Cerebellar nuclear complex (tissue), 1 donor: Measurements from ENCODE around the gene DNAJC5.

Experiments used
- DNase-seq, 2 experiments: peaks; one replicate each; lab custom pipeline; 2025; lab: John Stamatoyannopoulos, UW

DNAJC5 gene

GRCh38 chr20:63940472-63941266, 45.7 kb downstream of the DNAJC5 start:
- DNase-seq: no peak

DNA sequence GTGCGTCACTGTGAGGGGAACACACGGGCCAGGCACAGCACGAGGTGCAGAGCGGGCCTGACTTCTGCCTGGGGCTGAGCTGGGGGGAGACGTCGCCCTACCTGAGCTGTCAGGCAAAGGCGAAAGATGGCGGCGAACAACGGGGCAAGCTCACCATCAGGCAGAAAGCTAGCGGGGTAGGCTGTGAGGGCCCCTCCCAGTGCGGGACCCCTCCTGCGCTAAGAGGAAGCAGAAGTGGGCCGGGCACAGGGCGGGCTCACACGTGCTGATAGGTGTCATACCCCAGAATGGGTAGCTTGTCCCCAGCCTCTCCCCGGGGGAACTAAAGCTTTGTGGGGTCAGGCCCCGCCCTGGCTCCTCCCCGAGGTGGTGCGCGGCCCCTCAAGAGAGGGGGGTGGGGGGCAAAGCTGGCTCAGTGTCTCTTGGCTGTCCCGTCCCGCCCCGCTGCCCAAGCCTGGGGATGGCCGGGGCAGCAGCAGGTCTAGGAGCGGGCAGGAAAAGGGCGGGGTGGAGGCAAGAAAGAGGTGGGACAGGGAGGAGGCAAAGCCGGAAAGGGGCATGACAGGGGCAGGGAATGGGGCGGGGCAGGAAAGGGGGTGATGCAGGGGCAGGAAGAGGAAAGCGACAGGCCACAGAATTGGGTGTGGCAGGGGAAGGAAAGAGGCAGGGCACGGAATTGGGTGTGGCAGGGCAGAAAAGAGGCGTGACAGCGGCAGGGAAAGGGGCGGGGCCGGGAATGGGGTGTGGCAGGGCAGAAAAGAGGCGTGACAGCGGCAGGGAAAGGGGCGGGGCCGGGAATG, 46.6 kb downstream of the DNAJC5 start:
- DNase-seq: no peak

DNA sequence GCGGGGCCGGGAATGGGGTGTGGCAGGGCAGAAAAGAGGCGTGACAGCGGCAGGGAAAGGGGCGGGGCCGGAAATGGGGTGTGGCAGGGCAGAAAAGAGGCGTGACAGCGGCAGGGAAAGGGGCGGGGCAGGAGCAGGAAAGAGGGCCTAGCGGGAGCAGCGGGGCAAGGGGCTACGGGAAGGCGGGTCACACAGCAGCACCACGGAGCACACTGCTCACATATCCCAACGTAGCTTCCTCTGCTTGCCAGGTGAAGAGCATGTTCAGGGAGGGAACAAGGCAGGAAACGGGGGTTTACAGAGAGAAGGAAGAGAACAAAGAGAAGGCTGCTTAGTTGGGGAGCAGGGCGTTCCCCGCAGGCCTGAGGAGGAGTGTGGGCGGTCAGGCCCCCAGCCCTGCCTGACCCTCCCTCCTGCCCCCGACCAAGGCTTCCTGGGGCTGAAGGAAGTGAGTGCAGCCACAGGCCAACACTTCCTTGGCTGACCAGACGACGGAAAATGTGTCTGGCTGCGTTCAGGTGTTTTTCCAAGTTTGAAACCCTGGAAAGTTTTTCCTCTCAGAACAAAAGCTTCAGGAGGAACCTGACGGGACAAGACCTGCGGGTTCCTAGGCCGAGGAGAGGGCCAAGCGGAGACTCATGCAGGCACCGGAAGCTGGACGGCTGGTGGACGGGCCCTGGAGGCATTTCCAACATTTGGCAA, 47.5 kb downstream of the DNAJC5 start:
- DNase-seq: no peak

- DNase-seq: no peak
Measured at GRCh38 chr20:63942969-63943807, 48.3 kb downstream of the DNAJC5 start.

DNA sequence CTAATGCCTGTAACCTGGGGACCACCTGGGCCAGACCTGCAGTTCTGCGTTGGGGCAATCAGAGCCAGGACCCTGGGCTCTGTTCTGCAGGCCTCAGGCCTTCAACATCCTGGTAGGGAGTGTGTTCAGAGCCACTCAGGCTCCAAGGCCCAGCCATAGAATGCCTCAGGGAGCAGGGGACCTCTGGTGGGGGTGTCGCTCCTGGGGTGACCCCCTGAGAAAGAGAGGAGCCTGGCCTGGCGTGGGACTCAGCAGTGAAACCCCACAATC, 48.8 kb downstream of the DNAJC5 start:
- DNase-seq: no peak

DNA sequence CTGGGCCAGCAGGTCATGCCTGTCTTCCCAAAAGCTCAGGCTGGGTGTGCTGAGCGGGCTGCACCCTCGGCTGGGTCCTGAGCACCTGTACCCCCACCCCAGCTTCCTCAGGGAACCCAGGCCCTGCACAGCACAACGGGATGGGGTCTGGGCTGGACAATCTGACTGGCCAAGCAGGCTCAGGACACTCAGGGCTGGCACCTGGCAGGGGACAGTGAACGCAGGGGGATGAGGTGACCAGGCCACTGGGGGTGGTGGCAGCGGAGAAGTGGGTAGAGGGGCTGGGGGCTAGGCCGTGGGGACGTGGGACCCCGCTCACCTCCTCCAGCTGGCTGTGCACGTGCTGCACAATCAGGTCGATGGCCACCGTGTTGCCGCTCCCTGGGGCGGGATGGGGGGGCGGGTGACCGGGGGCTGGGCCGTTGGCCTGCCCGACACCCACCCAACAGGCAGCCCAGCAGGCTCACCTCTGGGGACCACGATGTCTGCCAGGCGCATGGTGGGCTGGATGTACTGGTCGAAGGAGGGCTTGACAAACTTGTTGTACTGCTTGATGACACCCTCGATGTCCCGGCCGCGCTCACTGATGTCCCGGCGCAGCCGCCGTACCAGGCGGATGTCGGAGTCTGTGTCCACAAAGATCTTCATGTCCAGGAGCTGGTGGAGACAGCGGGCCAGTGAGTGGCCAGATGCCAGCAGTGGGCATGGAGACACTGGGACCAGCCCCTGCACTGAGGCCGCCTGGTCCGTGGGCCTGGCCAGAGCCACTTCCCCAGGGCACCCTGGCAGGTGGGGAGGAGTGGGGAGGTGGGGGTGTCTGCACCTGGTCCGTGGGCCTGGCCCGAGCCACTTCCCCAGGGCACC, 49.4 kb downstream of the DNAJC5 start:
- DNase-seq: no peak

GRCh38 chr20:63945031-63945658, 50.2 kb downstream of the DNAJC5 start:
- DNase-seq: no peak

DNA sequence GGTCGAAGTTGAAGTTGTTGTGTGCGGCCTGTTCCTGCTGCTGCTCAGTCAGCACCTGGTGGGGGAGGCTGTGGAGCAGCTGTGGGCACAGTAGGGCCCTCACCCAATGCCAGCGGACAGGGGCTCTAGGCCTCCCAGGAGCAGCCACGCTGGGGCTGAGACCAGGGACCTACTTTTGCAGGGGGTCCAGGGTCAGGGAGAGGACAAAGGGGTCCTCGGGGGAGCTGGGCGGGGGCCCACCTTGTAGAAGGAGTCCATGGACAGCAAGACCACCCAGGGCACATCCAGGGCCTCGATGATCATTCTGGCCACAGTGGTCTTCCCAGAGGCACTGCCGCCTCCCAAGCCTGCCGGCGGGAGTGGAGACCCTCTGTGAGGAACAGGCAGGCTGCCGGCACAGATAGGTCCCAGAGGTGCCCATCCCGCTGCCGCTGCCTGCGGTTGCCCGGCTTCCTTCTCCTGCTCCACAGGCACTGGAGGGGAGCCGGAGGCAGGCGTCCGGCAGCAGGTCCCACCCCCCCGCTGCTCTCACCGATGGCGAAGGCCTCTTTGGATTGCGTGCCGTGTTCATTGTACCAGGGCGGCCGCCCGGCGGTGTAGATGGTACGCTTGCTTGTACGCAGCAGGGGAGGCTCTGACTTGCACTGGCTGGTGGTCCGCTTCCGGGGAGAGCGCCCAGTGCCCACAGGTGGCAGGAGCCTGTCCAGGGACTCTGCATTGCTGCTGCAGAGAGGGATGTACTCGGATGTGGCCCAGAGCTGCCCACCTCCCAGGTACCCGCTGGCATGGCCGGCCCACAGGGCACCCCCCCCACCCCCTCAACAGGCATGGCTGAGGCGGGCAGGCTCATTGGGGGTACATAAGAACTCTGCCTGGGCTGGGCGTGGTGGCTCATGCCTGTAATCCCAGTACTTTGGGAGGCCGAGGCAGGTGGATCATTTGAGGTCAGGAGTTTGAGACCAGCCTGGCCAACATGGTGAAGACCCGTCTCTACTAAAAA, 51.3 kb downstream of the DNAJC5 start:
- DNase-seq: no peak

DNA sequence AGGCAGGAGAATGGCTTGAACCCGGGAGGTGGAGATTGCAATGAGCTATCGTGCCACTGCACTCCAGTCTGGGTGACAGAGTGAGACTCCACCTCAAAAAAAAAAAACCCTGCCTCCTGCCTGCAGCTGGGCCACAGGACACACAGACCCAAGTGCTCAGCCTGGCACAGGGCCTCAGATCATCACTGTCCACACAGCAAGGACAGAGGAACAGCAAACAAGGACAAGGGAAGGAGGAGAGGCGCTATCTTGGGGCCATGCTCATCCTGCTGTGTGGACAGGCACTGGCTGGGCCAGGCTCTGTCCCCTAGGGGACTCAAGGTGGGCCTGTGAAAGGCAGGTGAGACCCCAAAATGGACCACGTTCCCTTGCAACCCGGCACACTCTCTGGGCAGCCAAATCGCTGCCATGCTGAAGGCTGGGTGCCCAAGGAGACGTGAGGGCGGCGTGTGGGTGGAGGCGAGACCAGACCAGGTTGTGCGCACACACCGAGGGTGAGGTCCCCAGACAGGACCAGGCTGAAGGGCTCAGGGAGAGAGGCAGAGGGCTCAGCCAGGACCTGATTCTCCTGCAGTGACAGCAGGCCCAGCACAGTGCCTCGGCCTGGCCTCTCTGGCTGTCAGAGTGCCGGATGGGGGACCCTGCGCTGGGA, 52.2 kb downstream of the DNAJC5 start:
- DNase-seq: no peak

- DNase-seq: no peak
Measured at GRCh38 chr20:63947638-63948456, 52.9 kb downstream of the DNAJC5 start.

DNA sequence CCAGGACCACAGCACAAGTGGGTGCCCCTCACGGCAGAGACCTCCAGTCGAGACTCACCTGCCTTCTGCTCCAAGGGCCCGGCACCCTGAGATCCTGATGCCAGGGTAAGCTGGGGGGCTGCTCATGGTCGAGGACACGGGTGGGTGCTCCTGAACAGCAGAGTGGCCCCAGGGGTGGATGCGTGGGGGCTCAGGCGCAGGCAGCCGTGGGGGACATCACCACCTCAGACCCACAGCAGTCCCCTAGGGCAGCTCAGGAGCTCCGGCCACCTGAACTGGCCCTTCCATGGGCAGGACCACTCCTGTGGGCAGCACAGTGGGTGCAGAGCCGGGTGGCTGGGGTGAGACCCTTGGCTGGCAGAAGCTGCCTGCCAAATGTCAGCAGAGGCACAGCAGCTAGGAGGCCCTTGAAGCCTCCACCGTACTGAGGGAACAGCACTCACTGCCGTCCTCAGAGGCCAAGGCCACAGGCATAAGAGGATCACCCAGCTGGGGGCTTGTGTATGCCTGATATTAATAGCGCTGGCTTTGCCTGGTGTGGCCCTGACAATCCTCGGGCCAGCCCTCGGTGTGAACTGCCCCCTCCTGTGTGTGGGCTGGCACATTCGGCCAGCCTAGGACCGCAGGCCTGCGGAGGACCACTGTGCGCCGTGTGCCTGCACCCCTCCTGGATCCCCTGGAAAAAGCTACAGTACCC, 55.9 kb downstream of the DNAJC5 start:
- no peak for DNase-seq

DNA sequence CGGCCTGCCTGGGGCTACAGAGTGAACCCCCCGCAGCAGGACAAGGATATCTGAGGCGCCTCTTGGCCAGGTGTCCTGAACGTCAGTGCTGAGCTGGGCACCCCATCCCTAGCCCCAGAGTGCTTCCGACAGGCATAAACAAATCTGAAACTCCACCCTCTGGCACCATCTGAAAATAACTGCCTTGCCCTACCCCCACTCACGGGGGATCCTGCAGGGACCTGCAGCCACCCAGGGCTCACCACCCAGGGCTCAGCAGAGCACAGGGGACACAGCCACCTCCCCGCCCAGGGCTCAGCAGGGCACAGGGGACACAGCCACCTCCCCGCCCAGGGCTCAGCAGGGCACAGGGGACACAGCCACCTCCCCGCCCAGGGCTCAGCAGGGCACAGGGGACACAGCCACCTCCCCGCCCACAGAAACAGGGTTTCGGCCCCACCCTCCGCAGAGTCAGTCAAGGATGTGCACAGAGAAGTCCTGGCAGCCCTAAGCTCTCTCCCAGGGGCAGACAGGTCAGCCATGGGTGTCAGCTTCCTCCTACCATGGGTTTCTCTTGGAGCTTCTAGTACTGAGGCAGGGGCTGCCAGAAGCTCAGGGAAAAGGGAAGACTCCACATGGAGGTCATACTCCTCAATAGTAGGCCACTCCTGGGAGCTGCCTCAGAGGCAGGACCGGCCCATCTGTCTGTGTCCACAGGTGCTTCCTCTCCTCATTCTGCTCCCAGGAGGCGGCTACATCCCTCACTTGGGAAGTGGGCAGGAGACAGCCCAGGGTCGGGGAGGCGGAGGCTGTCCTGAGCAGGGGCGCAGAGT, 56.7 kb downstream of the DNAJC5 start:
- peak in 1 of 2 experiments; percentile 11 for DNase-seq

- no peak for DNase-seq
Measured at GRCh38 chr20:63952210-63952535, 57.2 kb downstream of the DNAJC5 start.

- DNase-seq: no peak
Measured at GRCh38 chr20:63952769-63953168, 57.8 kb downstream of the DNAJC5 start.

DNA sequence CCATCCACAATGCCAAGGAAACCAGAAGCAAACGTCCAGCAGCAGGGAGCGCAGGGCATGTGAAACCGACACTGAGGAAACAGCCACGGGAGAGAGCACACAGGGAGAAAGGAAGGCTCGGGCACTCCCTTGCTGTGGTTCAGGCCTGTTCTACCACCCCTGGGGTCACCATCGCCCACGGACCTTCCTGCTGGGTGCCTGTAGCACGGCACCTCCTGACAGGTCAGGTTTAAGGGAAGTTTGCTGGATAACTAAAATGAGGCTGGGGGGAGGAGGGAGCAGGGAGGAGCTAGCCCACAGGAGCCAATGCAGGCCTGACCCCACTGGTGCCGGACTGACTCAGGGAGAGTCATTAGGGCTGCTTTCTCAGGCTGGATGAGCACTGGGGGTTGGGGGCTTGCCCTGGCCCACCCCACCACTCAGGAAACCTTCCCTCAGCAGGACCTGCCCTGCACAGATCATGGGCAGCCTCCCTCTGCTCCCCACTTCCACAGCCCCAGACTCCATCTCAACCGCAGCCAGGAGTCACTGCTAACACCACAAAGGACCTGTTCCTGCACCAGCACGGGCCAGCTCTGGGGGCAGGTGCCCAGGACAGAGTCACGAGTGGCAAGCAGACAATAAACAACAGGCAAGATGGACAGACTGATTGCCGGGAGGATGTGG, 59.0 kb downstream of the DNAJC5 start:
- DNase-seq: no peak

DNA sequence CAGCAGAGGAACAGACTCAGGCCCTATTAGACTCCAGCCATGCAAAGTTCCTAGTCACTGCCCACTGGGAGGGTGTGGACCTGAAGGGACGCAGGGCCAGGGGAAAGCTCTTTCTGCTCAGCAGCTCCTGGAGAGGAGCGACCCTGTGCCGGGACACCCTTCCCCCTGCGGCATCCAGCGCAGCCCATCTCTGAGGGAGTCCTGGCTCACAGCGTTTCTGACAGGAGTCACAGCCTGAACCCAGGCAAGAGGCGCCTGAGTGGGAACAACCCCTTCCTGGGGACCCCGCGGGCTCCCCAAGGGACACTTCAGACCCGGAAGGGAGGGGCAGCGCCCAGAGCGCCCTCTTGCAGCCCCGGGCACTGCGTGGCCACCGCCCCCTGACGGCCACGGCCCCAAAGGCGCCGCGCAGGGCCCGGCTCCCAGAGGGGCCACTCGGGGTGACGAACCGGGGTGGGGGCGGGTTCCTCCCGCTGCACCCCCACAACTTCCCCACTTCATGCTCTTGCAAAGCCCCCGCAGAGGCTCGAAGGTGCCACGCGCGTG, 60.4 kb downstream of the DNAJC5 start:
- no peak for DNase-seq
